GM21619 (cell line): ENCODE measurements around the gene PDGFRB.

Experiments used
- ATAC-seq: cut with Tn5 transposase; IDR thresholded peaks from one replicate; pipeline ENCODE4 v1.9.1; 2021; ENCODE audit not compliant: unreplicated experiment

Gene PDGFRB

DNA sequence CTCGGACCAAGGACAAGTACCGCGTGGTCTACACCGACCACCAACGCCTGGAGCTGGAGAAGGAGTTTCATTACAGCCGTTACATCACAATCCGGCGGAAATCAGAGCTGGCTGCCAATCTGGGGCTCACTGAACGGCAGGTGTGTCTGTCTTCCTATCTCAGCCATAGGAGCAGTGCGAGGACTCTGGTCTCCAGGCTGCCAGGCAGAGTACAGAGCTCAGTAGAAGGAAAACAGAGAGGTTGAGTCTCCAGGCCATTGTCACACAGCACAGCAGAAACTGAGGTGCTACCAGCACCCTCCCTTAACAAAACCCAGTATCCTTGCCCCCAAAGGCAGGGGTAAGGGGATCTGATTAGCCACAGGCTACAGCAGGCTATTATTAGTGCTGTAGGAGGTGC lies 27.1 kb upstream of the PDGFRB start:
- ATAC-seq: no peak

DNA sequence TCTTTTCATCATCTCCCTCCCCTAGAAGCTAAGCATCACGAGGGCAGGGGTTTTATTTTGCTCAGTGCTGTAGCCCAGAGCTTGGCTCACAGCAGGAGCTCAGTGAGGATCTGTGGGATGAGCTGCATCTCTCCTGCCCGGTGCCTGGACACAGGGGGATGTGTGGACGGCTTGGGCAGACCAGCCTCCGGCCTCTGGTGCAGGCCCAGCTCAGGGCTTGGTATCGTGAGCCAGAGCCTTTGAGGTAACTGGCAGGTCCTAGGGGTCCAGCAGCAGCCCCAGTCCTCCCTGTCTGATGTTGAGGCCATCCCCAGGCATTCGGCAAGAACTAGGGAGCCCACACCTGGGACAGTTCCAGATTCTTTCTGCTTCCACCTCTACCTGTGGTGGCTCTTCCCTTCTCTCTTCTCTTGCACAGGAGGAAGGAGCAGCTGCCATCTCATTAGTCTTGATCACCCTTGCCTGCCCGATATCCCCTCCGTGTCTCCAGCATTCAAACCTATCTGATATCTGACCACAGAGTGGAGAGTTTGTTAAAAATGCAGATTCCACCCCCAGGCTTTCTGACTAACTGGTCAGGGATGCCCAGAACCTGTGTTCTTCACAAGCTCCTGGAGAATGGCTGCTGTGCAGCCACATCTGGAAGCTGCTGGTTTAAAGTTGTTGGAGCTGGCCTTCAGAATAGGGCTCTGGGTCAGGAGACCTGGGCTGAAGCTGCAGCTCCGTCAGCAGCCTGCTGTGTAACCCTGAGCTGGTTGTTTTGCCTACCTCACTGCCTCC lies 26.3 kb upstream of the PDGFRB start:
- no peak for ATAC-seq

DNA sequence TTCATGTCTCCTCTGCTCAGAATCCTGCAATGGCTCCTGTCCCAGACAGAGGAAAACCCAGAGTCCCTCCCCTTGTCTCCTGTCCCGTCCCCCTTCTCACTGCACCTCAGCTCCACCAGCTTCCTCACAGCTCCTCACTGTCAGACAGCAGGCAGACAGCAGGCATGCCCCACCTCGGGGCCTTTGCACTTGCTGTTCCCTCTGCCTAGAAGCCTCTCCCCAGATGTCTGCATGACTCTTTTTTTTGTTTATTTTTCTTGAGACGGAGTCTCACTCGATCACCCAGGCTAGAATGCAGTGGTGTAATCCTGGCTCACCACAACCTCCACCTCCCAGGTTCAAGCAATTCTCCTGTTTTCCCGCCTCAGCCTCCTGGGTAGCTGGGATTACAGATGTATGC lies 25.4 kb upstream of the PDGFRB start:
- ATAC-seq: no peak

DNA sequence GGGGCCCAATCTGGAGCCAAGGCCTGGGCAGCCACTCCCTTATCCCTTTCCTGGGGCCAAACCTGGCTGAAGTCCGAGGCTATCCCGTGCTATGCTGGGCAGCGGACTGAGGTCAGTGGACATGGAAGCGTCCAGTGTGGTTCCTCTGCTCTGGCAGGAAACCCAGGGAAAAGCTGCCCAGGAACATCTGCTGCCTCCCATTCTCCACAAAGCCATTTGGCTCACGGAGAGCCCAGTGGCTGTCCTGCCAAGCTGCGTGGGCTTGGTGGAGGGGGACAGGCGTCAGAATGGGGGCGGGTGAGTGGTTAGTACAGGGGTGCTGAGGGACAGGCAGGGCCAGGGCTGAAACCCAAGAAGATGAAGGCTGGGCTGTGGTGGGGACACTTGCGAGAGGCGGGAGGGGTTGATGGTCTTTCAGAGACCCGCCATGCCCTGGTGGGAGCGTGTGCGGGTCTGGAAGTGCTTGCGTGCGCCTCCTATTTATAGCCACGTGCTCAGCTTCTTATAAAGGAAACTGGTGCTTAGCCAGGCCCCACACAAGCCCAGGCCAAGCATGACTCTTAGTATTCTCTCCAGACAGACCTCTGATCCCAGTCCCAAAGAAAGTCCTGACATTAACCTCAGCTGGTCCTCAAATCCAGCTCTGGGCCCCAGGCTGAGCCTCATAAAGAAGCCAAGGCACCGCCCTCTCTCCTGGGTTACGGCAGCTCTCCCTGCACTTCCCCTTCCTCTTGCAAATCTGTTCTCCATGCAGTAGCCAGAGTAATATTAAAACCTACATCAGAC lies 24.8 kb upstream of the PDGFRB start:
- no peak for ATAC-seq

DNA sequence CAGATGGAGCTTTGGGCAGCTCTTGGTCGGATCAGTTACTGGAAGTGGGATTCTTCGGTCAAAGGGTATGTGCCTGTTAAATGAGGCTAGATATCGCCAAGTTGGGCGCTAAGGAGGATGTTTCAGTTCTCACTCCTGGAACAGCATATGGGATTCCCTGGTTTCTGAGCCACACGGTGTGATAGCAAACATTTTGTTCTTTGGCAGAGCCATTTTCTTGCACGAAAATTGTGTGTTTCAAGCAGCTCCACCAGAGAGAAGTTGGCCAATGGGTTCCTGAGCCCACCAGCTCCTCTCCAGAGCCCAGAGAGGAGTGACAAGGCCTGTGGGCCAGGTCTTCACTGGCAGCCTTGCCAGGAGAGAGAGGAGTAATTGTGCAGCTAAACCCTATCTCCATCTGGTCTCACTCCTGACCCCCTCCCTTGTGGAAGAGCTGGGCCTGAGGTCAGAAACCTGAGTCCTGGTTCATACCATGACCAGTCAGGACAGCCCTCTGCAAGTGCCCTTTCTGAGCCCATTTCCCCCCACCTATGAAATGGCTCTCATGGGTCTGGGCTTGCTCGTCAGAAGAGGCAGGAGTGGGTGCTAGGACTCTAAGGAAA lies 23.5 kb upstream of the PDGFRB start:
- no peak for ATAC-seq

DNA sequence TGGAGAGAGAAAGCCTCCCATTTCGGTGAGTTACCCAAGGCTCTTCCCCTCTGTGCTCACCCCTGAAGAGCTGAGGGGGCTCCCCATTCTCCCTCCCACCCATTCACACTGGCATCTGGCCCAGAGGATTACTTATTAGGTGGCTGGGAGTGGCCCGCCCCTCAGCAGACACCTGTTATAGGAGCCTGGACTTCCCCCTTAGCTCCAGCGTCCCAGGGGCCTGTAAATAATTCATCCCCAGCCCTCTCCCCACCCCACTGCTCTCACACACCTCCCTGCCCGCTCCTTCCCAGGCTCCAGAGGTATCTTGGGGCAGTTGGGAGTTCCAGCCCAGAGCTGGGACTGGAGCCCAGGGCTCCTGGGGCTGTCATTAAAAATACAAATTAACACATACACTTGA lies 22.6 kb upstream of the PDGFRB start:
- peak; percentile 62 for ATAC-seq

DNA sequence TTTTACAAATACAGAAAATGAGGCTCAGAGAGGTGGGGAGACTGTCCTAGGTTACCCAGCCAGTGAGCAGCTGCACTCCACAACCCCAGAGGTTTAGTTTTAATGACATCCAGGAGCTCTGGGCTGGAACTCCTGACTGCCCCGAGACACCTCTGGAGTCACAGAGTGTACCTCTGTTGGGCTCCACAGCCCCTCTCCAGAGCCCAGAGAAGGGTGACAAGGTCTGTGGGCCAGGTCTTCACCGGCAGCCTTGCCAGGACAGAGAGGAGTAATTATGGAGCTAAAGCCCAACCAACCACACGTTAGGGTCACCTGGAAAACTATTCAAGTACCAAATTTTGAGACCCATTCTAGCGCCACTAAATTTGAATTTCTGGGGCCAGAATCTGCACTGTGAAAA lies 22.1 kb upstream of the PDGFRB start:
- no peak for ATAC-seq

DNA sequence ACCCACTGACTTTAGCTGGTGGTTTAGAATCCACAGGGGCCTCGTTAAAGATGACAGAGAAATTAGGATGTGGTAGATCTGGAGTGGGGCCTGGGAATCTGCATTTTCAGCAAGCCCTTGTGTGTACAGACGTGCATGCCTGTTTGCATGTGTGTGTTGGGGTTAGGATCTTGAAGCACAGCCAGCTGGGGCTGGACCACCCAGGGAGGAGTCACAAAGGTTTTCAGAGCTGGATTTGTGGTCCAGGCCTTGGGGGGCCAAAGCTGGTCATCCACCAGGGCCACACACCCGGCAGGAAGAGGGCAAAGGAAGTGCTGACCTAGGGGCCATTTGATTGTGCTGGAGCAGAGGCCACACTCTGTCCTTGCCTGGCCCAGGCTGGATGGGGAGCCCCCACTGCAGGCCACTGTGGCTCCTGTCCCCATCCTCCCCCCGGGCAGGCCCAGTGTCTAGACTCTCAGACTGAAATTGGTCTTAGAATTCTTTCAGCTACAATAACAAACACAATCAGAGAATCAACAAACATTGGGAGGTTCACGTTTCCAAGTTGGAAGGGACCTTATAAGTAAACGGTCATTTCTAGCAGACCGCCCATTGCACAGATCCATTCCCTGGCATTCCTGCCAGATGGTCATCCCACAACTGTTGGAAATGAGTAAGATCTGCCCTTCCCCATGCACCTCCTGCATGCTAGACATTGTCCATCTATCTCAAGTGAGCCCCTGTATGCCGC lies 21.3 kb upstream of the PDGFRB start:
- no peak for ATAC-seq

DNA sequence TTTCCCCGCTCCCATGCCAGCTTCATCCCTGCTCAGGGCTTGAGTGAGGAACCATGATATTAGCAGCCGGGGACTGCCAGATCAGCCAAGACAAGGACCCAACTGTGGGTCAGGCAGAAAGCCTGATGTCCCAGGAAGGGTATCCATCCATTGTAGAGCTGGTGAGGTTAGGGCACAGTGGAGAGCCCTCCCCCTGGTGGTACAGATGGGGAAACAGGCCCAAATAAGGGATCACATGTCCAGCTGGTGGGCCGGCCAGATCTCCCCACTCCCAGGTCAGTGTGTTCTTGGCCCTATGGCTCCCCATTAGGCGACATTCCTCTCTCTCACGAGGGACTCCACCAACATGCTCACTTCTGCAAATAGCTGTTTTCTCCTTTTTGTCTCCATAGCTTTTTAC lies 19.9 kb upstream of the PDGFRB start:
- no peak for ATAC-seq

DNA sequence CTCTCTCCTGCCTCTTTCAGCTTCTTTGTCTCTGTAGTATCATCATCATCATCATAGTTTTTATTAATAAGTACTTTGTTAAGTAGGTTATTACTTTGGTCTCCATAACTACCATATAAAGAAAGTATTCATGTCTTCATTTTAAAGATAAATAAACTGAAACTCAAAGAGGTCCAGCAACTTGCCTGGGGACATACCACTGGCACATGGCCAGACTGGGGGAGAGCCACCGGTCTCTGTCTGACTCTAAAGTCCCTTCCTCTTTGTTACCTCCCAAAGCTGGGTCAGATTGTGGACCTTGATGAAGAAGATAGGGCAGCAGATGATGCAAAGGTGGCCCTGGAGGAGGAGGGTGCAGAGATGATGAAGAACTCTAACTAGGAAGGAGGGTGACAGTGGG lies 19.4 kb upstream of the PDGFRB start:
- ATAC-seq: no peak

DNA sequence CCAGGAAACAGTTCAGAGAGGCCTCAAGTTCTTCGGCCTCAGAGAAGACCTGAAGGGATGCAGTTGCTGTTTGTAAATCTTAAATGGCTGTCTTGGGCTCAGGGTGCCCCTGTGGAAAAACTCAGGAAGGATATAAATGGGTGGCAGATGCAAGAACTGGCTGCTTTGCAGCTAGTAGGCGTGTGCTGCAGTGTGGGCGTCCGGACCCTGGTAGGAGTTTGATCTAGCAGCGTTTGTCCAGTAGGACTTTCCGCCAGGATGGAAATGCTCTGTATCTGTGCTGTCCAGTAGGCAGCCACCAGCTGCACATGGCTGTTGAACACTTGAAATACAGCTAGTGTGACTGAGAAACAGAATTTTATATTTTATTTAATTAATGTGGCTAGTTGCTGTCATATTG lies 18.6 kb upstream of the PDGFRB start:
- no peak for ATAC-seq

DNA sequence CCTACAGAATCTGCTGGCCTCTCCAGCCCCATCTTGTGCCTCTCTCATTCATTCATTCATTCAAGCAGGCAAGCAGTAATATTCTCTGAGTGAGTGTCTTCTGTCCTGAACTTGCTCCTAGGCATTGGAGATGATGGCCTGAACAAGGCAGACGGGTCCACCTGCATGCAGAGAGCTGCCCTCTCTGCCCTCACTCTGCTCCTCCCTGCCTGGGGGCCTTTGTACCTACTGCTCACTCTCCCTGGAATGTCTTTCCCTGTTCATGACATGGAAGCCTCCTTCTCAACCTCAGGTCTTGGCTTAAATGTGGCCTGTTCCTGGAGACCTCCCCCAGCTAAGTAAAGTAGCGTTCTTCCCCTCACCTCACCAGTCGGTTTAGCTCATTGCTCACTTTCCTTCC lies 17.5 kb upstream of the PDGFRB start:
- ATAC-seq: no peak

DNA sequence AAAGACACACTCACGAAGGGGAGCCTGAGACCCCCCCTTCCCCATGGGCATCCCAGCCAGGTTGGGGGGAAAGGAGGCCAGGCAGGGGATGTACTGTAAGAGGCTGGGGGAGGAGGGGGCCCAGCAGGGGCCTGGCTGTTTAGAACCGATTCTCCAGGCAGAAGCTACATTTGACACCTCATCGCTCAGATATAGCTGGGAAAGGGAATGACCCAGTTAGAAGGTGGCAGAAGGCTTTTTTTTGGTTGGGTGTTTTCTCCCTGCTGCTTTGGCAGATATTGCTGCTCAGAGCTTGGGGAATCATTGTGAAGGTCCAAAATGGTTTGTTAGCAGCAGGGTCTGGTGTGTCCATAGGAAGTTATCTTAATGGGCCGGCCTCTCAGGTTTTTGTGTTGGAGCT lies 16.9 kb upstream of the PDGFRB start:
- ATAC-seq: no peak

DNA sequence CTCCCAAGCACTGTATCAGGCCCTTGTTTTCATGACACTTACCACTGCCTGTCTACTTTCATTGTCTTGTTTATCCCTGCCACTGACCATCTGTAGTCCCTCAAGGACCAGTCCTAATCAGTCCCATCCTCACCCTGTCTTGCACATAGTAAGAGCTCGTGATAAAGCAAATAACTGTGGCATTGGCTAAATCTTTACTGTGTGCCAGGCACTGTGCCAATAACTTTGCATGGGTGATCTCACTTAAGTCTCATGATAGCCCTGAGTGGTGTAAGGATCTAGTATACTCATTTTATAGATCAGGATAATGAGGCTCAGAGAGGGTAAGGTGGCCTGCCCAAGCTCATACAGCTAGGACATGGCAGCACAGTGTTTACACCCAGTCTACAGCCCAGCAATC lies 16.5 kb upstream of the PDGFRB start:
- no peak for ATAC-seq

DNA sequence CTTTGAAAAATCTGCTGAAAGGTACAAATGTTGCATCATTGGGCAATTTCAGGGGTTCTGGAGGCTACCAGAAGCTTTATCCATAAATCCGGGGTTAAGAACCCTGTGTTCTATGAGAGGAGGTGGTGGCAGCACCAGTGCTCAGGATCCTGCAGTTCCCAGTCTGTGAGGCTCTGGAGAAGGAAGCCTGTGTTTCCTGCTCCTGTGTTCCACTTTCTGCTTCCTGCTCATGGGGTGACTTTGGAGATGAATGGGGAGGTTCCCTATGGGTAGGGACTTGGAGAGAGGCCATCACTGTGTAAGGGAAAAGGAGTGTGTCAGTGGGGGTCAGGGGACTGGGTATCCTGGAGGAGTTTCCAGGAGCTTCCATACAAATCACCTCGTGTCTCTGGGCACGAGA lies 13.2 kb upstream of the PDGFRB start:
- no peak for ATAC-seq

DNA sequence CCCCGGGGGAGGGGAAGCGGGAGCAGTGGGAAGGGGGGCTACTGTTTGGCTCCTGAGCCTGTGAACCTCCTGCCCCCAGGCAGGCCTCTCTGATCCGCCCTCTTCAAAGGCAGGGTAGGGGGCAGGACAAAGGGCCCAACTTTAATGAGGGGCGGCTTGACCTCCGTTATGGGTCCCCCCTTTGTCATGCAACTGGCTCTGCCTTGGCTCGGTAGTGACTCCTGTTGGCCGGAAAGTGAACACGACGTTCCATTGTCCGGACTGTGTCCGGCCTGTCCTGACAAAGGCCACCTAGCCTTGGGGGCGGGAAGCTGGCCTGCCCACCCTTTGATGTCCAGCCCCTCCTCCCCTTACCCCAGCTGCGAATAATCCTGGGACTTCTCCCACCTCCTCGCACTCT lies 12.3 kb upstream of the PDGFRB start:
- ATAC-seq: no peak

DNA sequence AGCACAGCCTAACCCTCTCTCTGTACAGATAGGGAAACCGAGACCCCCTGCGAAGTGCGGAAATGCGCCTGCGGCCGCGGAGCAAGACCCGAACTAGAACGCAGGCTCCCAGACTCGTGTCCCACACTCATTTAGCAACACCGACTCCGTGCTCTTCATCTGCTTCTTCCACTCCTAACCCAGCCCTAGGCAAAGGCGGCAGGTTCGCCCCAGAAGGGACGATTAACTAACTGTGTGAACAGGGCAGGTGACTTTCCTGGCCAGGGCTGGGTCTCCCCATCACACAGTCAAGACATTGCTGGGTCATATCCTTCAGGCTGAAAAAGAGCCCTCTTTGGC lies 11.8 kb upstream of the PDGFRB start:
- ATAC-seq: no peak

DNA sequence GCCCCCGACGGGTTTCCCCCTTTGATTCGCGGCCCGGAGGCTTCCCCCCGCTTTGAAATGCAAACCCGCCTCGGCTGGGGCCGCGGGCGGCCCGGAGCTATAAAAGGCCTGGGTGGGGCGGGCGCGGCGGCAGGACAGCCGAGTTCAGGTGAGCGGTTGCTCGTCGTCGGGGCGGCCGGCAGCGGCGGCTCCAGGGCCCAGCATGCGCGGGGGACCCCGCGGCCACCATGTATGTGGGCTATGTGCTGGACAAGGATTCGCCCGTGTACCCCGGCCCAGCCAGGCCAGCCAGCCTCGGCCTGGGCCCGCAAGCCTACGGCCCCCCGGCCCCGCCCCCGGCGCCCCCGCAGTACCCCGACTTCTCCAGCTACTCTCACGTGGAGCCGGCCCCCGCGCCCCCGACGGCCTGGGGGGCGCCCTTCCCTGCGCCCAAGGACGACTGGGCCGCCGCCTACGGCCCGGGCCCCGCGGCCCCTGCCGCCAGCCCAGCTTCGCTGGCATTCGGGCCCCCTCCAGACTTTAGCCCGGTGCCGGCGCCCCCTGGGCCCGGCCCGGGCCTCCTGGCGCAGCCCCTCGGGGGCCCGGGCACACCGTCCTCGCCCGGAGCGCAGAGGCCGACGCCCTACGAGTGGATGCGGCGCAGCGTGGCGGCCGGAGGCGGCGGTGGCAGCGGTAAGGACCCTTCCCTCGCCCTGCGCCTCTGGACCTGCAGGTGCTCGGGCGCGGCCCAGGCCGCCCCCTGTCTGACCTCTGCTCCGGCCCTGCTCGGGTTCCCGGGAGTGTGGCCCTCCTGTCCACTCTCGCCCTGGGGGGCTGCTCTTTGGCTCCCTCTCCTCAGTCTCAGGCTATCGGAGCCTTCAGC lies 11.2 kb upstream of the PDGFRB start, which contains the start of gene CDX1:
Gene CDX1 (plus strand): TSS at position 129 of the 862 bp plus-strand sequence. CDS start 99 bp downstream, at position 228.
- no peak for ATAC-seq

DNA sequence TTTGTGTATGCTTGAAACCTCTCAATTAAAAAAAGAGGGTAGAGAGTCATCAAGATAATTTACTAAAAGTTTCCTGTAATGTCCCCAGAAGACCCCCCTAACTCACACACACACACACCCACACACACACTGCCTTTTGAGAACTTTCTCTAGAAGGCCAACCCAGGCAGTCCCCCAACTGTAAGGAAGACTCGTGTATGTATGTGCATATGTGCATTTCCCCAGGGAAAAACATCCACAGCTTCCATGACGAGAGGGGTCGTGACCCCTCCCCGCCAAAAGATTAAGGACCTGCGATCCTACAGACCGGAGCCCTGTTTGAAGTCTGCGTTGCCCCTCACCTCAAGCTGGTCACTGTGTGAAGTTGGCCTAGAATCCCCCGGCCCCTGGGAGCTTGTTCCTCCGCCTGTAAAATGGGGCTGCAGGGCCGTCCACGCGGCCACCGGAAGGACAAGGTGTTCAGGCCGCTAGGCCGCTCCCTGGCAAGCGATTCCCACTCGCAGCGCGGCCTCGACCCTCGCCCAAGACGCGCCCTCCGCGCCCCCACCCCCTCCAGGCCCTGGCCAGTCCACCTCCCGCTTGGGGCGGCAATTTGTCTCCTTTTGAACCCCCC lies 10.5 kb upstream of the PDGFRB start:
- ATAC-seq: no peak
